ENCODE data around the gene DKKL1. TPM values are rescaled to one million over a fixed set of nuclear protein-coding genes. Genes with fewer than 3 reads are reported as not detected.

Gene DKKL1
- total RNA-seq, 1 experiment from 2014 or later: 0.17 TPM

DNA sequence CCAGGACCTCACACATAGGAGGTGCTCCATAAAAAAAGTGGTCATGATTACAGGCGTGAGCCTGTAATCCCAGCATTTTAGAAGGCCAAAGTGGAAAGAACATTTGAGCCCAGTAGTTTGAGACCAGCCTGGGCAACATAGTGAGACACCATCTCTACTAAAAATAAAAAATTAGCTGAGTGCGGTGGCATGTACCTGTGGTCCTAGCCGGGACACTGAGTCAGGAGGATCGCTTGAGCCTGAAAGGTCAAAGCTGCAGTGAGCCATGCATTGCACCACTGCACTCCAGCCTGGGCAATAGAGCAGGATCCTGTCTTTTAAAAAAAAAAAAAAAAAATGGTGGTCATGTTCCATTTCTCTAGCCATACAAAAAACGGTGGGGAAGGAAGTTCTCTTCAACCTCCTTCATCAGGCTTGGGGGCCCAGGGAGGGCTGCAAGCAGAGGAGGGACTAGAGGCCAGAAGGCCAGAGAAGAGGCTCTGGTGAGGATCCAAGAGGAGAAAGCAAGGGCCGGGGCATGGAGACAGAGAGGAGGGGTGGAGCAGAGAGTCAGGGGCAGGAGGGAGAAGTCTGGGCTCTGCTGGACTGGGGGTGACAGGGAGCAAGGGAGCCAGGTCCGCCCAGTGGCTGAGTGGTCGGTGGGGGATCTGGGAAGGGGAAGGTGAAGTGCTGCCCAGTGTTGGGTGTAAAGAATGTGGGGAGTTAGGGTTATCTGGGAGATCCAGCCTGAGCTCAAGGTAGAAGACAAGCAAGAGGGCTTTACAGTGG is 33.2 kb downstream of the DKKL1 start:
- DNase-seq (ENCODE audit: low read depth): no peak

DNA sequence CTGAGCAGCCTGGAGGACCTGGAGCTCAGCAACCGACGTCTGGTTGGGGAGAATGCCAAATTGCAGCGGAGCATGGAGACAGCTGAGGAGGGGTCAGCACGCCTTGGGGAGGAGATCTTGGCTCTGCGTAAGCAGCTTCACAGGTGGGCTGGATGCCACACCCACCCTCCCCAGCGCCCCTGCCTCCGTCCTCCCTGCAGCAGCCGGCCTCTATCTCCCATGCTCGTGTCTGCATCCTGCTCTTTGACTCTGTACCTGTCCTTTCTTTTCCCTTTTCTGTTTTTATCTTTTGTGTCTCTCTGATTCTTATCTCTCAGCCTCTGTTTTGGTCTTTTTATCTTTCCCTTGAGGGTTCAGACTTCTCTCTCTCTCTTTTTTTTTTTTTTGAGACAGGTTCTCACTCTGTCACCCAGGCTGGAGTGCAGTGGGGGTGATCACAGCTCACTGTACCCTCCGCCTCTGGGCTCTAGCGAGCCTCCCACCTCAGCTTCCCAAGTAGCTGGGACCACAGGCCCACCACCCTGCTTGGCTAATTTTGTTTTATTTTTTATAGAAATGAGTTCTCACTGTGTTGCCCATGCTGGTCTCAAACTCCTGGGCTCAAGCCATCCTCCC is 34.4 kb downstream of the DKKL1 start:
- DNase-seq (ENCODE audit: low read depth): no peak

DNA sequence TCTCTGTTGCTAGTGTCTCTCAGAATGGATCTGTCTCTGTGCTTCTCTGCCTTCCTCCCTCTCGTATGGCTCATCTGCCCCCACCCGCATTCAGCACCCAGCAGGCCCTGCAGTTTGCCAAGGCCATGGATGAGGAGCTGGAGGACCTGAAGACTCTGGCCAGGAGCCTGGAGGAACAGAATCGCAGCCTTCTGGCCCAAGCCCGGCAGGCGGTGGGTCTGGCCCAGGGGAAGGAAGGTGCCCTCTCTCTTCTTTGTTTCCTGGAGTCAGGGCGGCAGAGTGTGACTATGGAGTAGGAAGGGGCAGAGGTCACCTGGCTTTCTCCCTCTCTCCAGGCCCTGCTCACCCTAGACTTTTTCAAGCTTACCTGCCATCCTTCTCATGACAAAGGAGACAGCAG is 35.3 kb downstream of the DKKL1 start:
- DNase-seq (ENCODE audit: low read depth): no peak

DNA sequence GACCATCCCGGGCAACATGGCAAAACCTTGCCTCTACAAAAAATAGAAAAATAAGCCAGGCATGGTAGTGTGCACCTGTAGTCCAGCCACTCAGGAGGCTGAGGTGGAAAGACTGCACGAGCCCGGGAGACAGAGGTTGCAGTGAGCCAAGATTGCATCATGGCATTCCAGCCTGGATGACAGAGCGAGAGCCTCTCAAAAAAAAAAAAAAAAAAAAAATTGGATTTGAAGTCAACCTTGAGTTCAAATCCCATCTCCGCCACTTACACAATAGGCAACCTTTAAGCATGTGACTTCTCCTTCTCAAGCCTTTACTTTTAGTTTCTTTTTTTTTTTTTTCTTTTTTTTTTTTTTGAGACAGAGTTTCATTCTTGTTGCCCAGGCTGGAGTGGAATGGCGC is 36.4 kb downstream of the DKKL1 start:
- no peak for DNase-seq (ENCODE audit: low read depth)

- peak; percentile 38 for DNase-seq (ENCODE audit: low read depth)
Observed at GRCh38 chr19:49403404-49404187, 39.9 kb downstream of the DKKL1 start.

- DNase-seq (ENCODE audit: low read depth): no peak
Observed at GRCh38 chr19:49407079-49407478, 43.4 kb downstream of the DKKL1 start.

DNA sequence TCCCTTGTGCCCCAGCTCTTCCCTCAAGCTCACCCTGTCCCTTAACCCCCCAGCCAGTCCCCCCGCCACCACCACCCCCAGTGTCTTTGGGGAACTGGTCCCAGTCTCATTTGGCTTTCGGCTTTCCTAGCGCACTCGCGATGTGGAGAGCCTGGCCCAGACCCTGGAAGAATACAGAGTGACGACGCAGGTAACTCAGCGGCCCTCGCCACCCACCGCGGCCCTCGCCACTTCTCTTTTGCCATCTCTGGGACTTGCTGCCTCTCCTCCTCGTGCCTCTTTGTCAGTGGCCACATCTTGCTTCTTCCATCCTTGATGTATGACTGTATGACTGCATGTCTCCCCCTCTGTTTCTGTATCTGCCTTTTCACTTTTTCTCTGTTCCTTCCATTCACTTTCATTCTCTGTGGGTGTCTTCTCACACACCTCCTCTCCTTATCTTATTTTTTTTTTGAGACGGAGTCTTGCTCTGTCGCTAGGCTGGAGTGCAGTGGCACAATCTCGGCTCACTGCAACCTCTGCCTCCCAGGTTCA is 43.9 kb downstream of the DKKL1 start:
- no peak for DNase-seq (ENCODE audit: low read depth)

DNA sequence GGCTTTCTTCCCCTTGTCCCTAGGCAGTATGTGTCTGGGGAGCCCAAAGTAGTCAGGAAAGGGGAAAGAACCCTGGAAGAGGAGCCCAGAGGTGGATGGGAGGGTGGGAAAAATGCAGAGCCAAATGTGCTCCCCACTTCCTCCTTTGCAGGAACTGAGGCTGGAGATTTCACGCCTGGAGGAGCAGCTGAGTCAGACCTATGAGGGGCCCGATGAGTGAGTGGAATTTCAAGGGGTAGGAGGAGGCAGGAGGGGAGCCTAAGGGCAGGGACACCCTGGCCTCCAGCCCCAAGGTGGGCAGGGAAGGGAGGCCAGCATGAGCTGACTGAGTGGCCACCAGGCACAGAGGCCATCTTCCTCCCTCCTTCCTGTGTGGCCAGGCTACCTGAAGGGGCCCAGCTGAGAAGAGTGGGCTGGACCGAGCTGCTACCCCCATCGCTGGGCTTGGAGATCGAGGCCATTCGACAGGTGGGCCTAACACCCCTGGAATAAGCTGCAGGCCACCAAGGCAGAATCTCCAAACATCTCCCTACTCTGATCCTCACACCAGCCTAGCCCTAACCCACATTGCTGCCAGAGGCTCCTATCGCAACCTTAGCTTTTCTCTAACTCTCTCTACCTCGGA is 45.3 kb downstream of the DKKL1 start:
- DNase-seq (ENCODE audit: low read depth): peak; percentile 61

DNA sequence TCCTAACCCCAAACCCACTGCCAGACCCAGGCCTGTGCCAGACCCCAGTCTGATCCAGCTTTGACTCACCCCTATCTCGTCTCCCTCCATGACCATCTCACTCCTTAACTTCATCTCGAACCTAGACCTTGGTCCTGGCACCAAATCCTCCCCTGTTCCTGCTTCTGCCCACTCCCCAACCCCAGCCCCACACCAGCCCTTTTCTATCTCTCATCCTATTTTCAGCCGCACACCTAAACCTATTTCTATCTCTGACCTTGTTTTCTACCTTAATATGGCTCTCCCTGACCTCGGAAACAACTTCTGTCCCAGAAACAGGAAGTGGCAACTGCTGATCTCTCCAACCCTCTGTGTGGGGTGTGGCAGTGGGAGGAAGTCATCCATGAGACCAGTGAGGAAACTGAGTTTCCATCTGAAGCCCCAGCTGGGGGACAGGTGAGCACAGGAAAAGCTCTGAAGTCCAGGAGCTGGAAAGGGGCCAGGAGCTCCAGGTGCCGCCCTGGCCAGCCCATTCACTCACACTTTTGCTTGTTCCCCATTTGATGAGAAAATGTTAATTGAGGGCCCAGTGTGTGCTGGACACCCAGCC is 45.9 kb downstream of the DKKL1 start:
- DNase-seq (ENCODE audit: low read depth): no peak

DNA sequence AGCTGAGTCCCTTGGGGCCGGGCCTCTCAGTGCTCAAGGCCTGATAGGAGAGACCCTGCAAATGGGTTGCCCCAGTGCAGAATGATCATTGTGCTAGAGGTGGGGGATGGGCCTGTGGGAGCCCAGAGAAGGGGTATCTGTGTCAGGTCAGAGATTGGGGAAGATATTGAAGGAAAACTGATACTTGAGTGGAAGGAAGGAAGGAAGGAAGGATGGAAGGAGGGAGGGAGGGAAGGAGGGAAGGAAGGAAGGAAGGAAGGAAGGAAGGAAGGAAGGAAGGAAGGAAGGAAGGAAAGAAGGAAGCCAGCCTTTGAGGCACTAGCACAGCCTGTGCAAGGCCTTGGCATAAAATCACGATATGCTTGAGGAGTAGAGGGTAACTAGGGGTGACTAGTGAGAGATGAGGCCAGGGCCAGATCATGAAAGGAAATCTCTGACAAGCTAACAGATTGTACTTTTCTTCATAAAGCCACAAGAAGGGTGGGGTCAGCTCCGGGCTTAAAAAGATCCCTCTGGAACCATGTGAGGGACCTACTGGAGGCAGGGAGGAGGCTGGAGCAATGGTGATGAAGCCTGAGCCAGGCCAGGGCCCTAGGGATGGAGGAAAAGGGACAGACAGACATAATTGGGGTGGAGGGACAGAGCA is 48.1 kb downstream of the DKKL1 start:
- DNase-seq (ENCODE audit: low read depth): no peak

- DNase-seq (ENCODE audit: low read depth): no peak
Observed at GRCh38 chr19:49413348-49413747, 49.7 kb downstream of the DKKL1 start.

DNA sequence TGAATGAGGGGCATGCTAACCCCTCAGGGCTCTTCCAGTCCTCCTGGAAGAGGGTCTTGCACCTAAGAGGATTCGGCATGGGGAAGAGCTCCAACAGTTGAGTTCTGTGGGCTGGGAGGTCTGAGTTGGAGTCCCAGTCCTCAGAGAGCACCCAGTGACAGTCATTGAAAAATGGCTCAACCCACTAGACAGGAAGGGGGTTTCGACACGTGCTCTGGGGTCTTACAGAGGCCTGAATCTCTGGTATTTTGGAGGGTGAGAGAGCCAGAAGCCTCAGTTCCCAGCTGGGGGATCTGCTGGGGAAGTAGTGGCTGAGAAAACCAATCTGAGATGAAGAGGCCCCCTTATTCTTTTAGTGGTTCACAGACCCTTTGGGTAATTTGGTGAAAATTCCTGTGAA is 50.6 kb downstream of the DKKL1 start:
- DNase-seq (ENCODE audit: low read depth): no peak

- DNase-seq (ENCODE audit: low read depth): no peak
Observed at GRCh38 chr19:49415102-49415809, 51.6 kb downstream of the DKKL1 start.

- no peak for DNase-seq (ENCODE audit: low read depth)
Observed at GRCh38 chr19:49415810-49416200, 52.1 kb downstream of the DKKL1 start.

- DNase-seq (ENCODE audit: low read depth): no peak
Observed at GRCh38 chr19:49417088-49417487, 53.4 kb downstream of the DKKL1 start.

DNA sequence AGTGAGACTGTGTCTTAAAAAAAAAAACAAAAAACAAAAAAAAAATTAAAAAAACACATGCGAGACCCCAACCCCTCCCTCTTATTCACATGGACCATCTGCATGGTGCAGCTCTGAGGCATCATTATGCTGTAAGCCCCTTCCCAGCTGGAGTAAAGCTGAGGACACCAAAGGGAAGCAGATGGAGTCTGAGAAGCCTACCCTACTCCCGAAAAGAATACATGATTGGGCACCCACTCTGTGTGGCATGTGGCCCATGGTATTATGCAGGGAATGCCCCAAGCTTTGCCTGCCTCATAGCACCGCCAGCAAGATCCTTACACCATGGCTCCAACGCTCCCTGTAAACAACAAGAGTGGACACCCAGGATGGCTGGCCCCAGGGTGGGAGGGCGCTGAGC is 54.8 kb downstream of the DKKL1 start:
- no peak for DNase-seq (ENCODE audit: low read depth)

DNA sequence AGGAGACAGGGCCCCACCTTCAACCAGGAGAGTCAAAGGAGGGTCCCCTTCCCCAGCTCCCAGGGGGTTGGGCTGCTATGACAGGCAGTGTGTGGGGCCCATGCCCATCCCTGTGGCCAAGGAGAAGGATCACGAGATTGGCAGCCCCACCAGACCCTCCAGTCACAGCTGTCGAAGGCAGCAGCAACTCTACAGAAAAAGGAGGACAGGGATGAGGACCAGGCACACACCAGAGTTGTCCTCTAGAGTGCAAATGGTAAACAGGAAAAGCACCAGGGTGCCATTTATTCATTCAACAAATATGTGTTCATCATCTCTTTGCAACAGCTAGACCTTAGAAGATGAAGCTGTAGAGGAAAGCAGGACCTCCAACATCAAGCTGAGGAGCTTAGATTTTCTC is 55.5 kb downstream of the DKKL1 start:
- no peak for DNase-seq (ENCODE audit: low read depth)

- DNase-seq (ENCODE audit: low read depth): no peak
Observed at GRCh38 chr19:49420227-49420626, 56.5 kb downstream of the DKKL1 start.

DNA sequence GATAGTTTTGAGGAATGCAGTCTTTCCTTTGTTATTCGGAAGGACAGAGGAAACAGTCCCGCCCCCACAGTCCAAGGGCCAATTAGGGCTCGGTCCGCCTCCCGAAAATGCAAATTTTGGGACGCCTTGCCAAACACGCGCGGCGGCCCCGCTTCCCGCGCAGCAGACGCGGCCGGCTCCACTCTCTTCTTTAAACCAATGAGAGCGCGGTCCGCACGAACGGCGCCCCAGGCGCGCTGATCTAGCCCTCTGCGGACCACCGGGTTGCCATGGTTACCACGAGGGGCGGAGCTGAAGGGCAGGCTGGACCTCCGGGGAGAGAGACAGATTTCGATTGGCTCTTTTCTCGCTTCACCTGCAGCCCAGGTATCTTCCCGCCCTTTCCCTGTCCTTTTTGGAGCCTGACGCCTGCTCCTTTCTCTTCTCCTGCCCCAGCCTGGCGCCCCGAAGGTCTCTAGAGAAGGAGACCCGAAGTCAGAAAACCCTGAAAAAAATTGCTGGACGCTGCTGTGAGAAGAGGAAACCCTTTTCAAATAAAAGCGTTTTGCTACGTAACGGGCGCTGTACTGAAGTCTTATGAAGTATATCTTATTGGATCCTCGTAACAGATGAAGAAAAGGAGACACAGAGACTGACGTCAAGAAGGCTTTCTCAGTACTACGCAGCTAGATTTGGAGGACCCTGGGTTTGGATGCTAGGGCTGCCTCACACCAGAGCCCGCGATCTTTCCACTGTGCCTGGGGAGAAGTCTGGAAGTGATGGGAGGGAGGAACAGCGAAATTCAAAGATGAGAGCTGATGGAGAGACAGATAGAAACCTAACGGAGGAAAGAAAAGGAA is 57.6 kb downstream of the DKKL1 start:
- DNase-seq (ENCODE audit: low read depth): peak; percentile 91

DNA sequence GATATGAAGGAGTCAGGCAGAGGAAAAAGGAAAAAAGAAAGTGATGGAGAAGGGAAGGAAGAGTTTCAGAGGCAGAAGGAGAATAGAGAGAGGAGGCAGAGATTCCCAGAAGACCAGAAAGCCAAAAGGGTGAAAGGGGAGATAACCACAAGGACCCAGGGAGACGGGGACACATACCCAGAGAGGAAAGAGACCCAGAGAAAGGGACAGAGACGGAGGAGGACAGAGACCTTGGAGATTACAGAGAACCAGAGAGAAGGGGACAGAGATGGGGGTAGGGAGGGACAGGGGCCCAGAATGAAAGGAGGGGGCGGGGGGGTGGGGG is 58.2 kb downstream of the DKKL1 start:
- no peak for DNase-seq (ENCODE audit: low read depth)

All from Daoy (cell line).